Spleen (tissue), 7 donors: ENCODE data around the gene AGPS.

ENCODE experiments used
- CTCF ChIP-seq, 11 experiments: fragments of 200-600 bp in 7 of 11; fragments of 450-650 bp in 4 of 11; sonication (generic) in 4 of 11; IDR thresholded peaks in 8 of 11; conservative IDR thresholded peaks in 3 of 11; 1 replicate in 7 of 11; 2 replicates in 4 of 11; pipeline versions ENCODE4 v1.4.0 to v1.8.0; 2016 to 2021; ENCODE audit warnings: antibody characterized with exemption in 11 of 11, inconsistent platforms in 4 of 11, mild to moderate bottlenecking in 1 of 11
- POLR2A ChIP-seq, 3 donors: fragments of 450-650 bp; IDR thresholded peaks; one replicate each; pipeline ENCODE4 v1.5.1; 2017; ENCODE audit warnings: antibody characterized with exemption in 3 of 3, mild to moderate bottlenecking in 1 of 3
- POLR2AphosphoS5 ChIP-seq, 3 donors: sonication (generic); formaldehyde crosslinking; IDR thresholded peaks; one replicate each; pipeline ENCODE4 v1.5.1; 2017; ENCODE audit warnings: antibody characterized with exemption in 3 of 3
- donor health status: DM: no; HTN: no; CAD: no; lungs with moderate emphysema.
- donor health status: DM: no; HTN: no; CAD: no.
- donor health status: DM: no; HTN: no; CAD: no.

GRCh38 chr2:177545143-177545542 lies 152.6 kb downstream of the AGPS start:
- TF ChIP-seq CTCF (IDR thresholded peaks at IDR 0.05 in 8 of 11, conservative IDR thresholded peaks at IDR 0.05 in 3 of 11) (no peak), POLR2A (IDR thresholded peaks at IDR 0.05) (no peak), POLR2AphosphoS5 (IDR thresholded peaks at IDR 0.05) (no peak)
